Fibroblast of the conjunctiva (primary cell): ENCODE measurements around the gene CDK2.
"Not testable (repeated sequence)": the region's sequence is repeated elsewhere in the genome, so short reads cannot be mapped to it uniquely, and the experiment has no call there.

Source experiments
- DNase-seq: peaks from one replicate; pipeline ENCODE4 v3.0.0-alpha.2; 2010; ENCODE audit warnings: low read depth

The CDK2 gene

GRCh38 chr12:55966408-55967281 is at the start of gene CDK2:
CDK2 (plus strand) TSS chr12:55966830; CDS start chr12:55967009, 179 bp downstream.
- DNase-seq, result peak; percentile 40

GRCh38 chr12:55919032-55919431 is 47.6 kb upstream of the CDK2 start:
- not testable (repeated sequence) for DNase-seq

GRCh38 chr12:55922126-55922525 is 44.5 kb upstream of the CDK2 start:
- DNase-seq, result no peak

- not testable (repeated sequence) for DNase-seq
Measured at GRCh38 chr12:55923648-55924047, 43.0 kb upstream of the CDK2 start.

GRCh38 chr12:55925371-55925770 is 41.3 kb upstream of the CDK2 start:
- no peak for DNase-seq

- no peak for DNase-seq
Measured at GRCh38 chr12:55925870-55926737, 40.5 kb upstream of the CDK2 start.

- peak; percentile 87 for DNase-seq
Measured at GRCh38 chr12:55926738-55927587, 39.7 kb upstream of the CDK2 start.

- DNase-seq, result peak; percentile 69
Measured at GRCh38 chr12:55927588-55928502, 38.8 kb upstream of the CDK2 start, which contains the start of gene PYM1. PYM1 (minus strand) TSS chr12:55927894; CDS start chr12:55927761, 133 bp downstream.

GRCh38 chr12:55929306-55929791 is 37.3 kb upstream of the CDK2 start:
- DNase-seq, result no peak

GRCh38 chr12:55930771-55931316 is 35.8 kb upstream of the CDK2 start, which contains the start of gene DGKA:
DGKA (plus strand) TSS chr12:55931162; CDS start chr12:55936504, 5,342 bp downstream.
- peak; percentile 82 for DNase-seq

GRCh38 chr12:55931317-55931779 is 35.3 kb upstream of the CDK2 start:
- DNase-seq, result no peak

- no peak for DNase-seq
Measured at GRCh38 chr12:55931780-55932550, 34.7 kb upstream of the CDK2 start.

- no peak for DNase-seq
Measured at GRCh38 chr12:55932551-55932910, 34.1 kb upstream of the CDK2 start.

- no peak for DNase-seq
Measured at GRCh38 chr12:55933169-55933798, 33.3 kb upstream of the CDK2 start.

- no peak for DNase-seq
Measured at GRCh38 chr12:55933799-55934742, 32.6 kb upstream of the CDK2 start.

GRCh38 chr12:55934773-55935172 is 31.9 kb upstream of the CDK2 start:
- DNase-seq, result no peak

GRCh38 chr12:55935738-55936151 is 30.9 kb upstream of the CDK2 start:
- DNase-seq, result no peak

GRCh38 chr12:55937981-55938380 is 28.6 kb upstream of the CDK2 start:
- DNase-seq, result no peak
